GM10266 (cell line): Measurements from ENCODE around the gene CAPN3.

Experiments used
- DNase-seq: peaks from one replicate; pipeline ENCODE4 v3.0.0; 2012; ENCODE audit errors: extremely low spot score
- TF ChIP-seq, protein P1 (sequence below): IDR thresholded peaks from 2 replicates; pipeline ENCODE4 v1.5.1; 2012; ENCODE audit warnings: mild to moderate bottlenecking, low read depth; ENCODE audit not compliant: control insufficient read depth, insufficient read depth; ENCODE audit errors: missing control alignments

The CAPN3 gene

GRCh38 chr15:42411884-42412283 lies 52.6 kb downstream of the CAPN3 start:
- DNase-seq: no peak
- TF ChIP-seq, protein P1, sequence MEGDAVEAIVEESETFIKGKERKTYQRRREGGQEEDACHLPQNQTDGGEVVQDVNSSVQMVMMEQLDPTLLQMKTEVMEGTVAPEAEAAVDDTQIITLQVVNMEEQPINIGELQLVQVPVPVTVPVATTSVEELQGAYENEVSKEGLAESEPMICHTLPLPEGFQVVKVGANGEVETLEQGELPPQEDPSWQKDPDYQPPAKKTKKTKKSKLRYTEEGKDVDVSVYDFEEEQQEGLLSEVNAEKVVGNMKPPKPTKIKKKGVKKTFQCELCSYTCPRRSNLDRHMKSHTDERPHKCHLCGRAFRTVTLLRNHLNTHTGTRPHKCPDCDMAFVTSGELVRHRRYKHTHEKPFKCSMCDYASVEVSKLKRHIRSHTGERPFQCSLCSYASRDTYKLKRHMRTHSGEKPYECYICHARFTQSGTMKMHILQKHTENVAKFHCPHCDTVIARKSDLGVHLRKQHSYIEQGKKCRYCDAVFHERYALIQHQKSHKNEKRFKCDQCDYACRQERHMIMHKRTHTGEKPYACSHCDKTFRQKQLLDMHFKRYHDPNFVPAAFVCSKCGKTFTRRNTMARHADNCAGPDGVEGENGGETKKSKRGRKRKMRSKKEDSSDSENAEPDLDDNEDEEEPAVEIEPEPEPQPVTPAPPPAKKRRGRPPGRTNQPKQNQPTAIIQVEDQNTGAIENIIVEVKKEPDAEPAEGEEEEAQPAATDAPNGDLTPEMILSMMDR: no peak

DNA sequence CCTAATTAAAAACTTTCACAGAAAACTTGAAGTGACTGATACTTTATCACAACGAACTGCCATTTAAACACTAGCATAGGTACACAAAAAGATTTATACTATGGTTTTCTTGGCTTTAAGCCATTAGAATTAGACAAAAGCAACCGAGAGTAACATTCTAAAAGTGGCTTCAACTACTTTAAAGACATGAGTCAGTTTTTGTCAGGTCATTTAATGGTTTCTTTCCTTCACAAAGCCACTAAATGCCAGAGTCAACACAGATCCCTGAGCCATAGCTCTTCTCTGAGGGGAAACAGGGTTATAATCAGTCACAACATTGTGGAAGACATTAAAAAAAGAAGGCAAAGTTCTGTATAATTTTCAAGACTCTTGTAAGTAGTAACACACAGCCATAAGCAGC lies 54.6 kb downstream of the CAPN3 start:
- TF ChIP-seq, protein P1: no peak
- no peak for DNase-seq

DNA sequence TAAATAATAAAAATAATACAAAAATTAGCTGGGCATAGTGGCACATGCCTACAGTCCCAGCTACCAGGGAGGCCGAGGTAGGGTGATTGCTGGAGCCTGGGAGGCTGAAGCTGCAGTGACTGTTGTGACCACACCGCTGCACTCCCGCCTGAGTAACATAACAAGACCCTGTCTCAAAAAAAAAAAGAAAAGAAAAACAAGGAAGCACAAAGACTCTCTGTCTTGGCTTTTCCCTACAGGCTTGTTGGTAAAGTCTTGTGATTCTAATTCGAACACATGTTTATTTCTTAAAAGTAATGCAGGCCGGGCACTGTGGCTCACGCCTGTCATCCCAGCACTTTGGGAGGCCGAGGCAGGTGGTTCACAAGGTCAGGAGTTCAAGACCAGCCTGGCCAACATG lies 60.1 kb downstream of the CAPN3 start:
- TF ChIP-seq, protein P1: no peak
- no peak for DNase-seq

GRCh38 chr15:42421376-42421775 lies 62.1 kb downstream of the CAPN3 start:
- no peak for DNase-seq
- TF ChIP-seq, protein P1: no peak

- TF ChIP-seq, protein P1: no peak
- no peak for DNase-seq
Measured at GRCh38 chr15:42427429-42428223, 68.3 kb downstream of the CAPN3 start.

- no peak for DNase-seq
Measured at GRCh38 chr15:42444415-42445063, 85.2 kb downstream of the CAPN3 start.

DNA sequence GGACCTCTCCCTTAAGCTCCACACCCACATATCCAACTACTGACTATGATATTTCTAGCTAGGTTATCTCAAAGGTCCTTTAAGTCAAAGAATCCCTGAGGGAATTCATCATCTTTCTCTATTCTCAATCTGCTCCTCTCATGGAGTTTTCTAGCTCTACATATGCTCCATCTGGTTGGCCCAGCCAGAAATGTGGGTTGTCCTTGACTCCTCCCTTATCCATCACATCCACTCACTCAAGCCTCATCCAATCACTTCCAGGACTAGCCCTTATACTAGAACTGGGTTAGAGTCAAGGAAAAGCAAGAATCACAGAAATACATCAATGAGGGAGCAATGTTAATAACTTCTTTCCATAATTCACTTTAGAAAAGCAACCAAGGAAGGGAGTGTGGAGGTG lies 86.2 kb downstream of the CAPN3 start:
- DNase-seq: no peak
- TF ChIP-seq, protein P1: no peak

More at GRCh38 chr15:42444415-42445063, 85.2 kb downstream of the CAPN3 start:
- TF ChIP-seq, protein P1: no peak
